Activated naive CD4-positive, alpha-beta T cell treated with anti-CD3 and anti-CD28 coated beads, Interleukin-2, amount 10 ng/mL, durations not matched to agents 7 days and 5 days (primary cell): ENCODE data around the gene CCR3.

Experiments used
- CTCF ChIA-PET: fragments of 350-600 bp; sonication (Branson Sonifier 250); formaldehyde crosslinking; loops from one replicate; lab custom pipeline; 2021; ENCODE audit warnings: antibody characterized with exemption; lab: Charles Lee
- DNase-seq: peaks from one replicate; pipeline ENCODE4 v3.0.0-alpha.2; 2020
- H3K27ac Mint-ChIP-seq: one replicate; pipeline ENCODE4 v1.8.0; 2021; ENCODE audit warnings: mild to moderate bottlenecking, moderate library complexity, mixed read lengths
- H3K27me3 Mint-ChIP-seq: one replicate; pipeline ENCODE4 v1.8.0; 2021; ENCODE audit warnings: mild to moderate bottlenecking, mixed read lengths
- H3K36me3 Mint-ChIP-seq: one replicate; pipeline ENCODE4 v1.8.0; 2021; ENCODE audit warnings: mixed read lengths
- H3K4me1 Mint-ChIP-seq: one replicate; pipeline ENCODE4 v1.8.0; 2021; ENCODE audit warnings: mixed read lengths
- H3K4me3 Mint-ChIP-seq: one replicate; pipeline ENCODE4 v1.8.0; 2021; ENCODE audit warnings: mild to moderate bottlenecking, moderate library complexity, mixed read lengths
- H3K9me3 Mint-ChIP-seq: one replicate; pipeline ENCODE4 v1.8.0; 2021; ENCODE audit warnings: mixed read lengths

The CCR3 gene

DNA sequence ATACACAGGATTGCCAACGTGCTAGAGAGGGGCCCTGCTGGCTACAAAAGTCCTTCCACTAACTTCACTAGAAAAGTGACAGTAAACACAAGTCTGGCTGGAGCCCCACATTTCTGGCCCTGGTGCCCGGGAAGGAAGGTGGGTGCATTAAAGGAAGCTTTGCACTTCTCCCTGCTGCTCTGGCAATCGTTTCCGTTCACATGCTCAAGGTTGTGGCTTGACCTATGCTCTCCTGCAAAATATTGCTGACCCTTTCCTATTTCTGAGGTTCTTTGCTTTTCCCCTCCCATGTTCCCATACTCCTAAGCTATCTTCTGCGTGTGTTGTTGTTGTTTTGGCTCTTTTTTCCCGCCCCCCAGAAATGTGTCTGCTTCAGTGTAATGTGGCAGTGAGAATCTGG is 9.1 kb upstream of the CCR3 start:
- no peaks in the 10 kb centered on the region for H3K36me3 Mint-ChIP-seq
- no peaks in the 10 kb centered on the region for H3K9me3 Mint-ChIP-seq
- no peak overlapping the region for H3K27ac Mint-ChIP-seq
- CTCF ChIA-PET, result interaction anchor here (1.5 kb wide), 1 partner anchor 145 kb away, joined by 5 read pairs; no protein-coding TSS in a partner anchor
- H3K4me3 Mint-ChIP-seq, result no peak overlapping the region
- DNase-seq, result no peak
- H3K4me1 Mint-ChIP-seq, result peaks cover 9% of the 10 kb centered on the region
- peaks cover 44% of the 10 kb centered on the region for H3K27me3 Mint-ChIP-seq

DNA sequence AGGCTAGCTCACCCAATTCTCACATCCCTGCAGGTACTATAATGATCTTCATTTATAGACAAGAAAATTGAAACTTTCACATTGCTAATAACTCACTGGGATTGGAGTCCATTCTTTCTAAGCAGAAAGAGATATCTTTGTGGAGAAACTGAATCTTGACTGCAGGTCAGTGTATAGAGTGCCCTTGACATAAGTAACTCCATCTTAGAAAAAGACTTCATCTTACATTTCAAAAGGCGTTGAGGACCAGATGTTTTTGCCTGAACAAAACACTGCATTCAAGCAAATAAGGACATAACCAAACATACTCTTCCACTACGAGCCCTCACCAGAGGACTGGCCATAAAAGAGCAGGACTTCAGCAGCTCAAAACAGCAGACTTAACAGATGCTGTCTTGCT is 6.8 kb upstream of the CCR3 start:
- no peak overlapping the region for H3K27ac Mint-ChIP-seq
- no peak for DNase-seq
- CTCF ChIA-PET, result no interaction called here
- no peaks in the 10 kb centered on the region for H3K9me3 Mint-ChIP-seq
- H3K4me1 Mint-ChIP-seq, result no peaks in the 10 kb centered on the region
- H3K4me3 Mint-ChIP-seq, result no peak overlapping the region
- H3K36me3 Mint-ChIP-seq, result no peaks in the 10 kb centered on the region
- peaks cover 51% of the 10 kb centered on the region for H3K27me3 Mint-ChIP-seq

DNA sequence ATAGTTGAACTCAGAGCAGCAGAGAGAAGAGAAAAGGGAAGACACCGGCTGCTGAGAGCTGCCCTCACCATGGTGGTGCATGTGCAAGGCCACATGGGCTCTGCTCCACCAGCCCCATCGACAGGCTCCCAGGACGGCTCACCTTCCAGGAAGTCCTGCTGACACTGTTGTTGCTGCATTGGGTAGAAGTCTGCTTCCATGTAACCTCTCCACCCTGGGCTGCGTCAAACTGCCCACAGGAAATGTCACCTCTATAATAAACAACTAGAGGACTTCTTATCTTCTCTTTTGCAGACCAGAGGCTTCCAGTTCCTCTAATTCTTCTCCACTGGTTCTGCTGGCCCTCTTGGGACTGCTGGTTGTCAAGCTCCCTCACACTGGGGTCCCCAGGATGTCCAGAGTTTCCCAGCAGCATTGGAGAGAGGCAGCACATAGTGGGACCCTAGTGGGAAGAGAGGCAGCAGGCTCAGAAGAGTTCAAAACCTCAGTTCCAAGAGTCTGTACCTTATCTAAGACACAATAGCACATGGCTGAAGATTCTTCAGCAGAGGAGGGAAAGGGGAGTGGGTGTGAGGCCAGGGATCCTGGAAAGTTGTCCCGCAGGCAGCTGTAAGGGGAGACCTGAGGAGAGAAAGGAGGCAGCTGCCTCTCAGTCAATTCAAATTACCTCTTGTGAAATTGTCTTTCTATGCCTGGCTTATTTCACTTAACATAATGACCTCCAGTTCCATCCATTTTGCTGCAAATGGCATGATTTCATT is 5.8 kb upstream of the CCR3 start:
- peaks cover 44% of the 10 kb centered on the region for H3K27me3 Mint-ChIP-seq
- no peaks in the 10 kb centered on the region for H3K9me3 Mint-ChIP-seq
- no peak overlapping the region for H3K27ac Mint-ChIP-seq
- CTCF ChIA-PET, result interaction anchor here (1.1 kb wide), 1 partner anchor 136 kb away, joined by 3 read pairs; no protein-coding TSS in a partner anchor
- no peaks in the 10 kb centered on the region for H3K4me1 Mint-ChIP-seq
- H3K4me3 Mint-ChIP-seq, result no peak overlapping the region
- no peaks in the 10 kb centered on the region for H3K36me3 Mint-ChIP-seq
- no peak for DNase-seq

DNA sequence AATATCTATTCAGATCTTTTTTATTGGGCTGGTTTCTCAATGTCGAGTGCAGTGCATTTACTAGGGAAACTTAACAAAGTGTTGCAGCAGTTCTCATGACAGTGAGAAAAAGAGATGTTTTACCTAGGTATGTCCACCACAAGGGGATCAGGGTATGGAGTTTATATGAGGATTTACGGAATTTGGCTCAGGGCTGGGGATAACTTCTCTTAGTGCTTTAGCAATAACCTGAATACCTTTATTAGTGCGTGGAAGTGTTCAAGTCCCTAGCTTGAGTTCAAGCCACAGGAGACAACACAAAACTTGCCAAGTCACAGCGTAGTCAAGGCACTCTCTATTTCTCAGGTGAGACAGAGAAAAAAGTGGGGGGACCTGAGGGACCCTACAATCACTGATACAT is 3.9 kb upstream of the CCR3 start:
- no peak overlapping the region for H3K27ac Mint-ChIP-seq
- peaks cover 42% of the 10 kb centered on the region for H3K27me3 Mint-ChIP-seq
- H3K9me3 Mint-ChIP-seq, result no peaks in the 10 kb centered on the region
- H3K36me3 Mint-ChIP-seq, result no peaks in the 10 kb centered on the region
- H3K4me1 Mint-ChIP-seq, result peaks cover 7% of the 10 kb centered on the region
- H3K4me3 Mint-ChIP-seq, result no peak overlapping the region
- CTCF ChIA-PET, result interaction anchor here (1.7 kb wide), 1 partner anchor 25 kb away, joined by 6 read pairs; no protein-coding TSS in a partner anchor
- DNase-seq, result no peak

DNA sequence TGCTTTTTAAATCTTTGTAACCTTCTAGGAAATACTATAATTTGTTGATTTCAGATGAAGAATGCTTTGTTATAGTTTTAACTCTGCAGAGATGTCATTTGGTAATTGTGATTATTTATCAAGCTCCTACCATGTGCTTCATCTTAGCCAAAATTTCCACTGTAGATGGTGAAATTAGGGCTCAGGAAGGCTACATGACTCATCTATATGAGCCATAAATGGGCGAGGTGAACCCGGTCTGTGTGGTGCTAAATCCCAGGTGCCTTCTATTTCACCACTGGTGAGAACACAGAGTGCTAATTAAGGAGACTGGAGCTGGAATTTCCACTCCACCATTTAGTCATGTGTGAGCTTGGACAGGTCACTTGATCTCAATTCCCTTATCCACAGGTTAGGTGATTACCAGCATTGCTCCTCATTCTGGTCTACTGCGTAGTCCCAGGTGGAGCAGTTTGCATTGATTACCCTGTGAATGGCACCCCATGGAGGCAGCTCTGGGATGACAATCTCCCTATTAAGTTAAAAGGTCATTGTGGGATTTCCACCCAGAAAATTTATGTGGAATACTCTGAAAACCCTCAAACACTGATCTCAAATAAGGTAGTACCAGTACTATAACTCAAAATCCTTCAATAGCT is 2.8 kb upstream of the CCR3 start:
- Mint-ChIP-seq H3K4me1 (peaks cover 7% of the 10 kb centered on the region), H3K4me3 (no peak overlapping the region), H3K36me3 (no peaks in the 10 kb centered on the region), H3K27me3 (peaks cover 38% of the 10 kb centered on the region), H3K9me3 (no peaks in the 10 kb centered on the region), H3K27ac (no peak overlapping the region)
- DNase-seq, result no peak
- CTCF ChIA-PET, result interaction anchor here (1.7 to 1.8 kb wide), 3 partner anchors 24 to 129 kb away, joined by 3 to 6 read pairs (median 5); no protein-coding TSS in a partner anchor

DNA sequence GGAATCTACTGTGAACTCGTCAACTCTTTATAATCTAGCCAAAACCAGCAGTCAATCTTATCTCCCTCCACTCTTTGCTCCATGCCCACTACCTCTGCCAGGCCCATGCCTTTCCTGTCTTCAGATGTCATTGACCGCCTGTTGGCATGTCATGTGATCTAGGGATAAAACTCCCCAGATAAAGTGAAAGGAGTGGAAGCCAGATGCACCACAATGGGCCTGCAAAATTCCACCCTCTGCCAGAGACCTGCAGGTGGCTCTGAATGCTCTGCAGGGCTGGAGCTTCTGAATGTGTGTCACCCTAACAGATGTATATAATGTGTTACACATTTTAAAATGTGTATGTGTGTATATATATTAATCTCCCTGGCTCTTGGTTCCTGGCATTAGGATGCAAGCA is 2.3 kb upstream of the CCR3 start:
- Mint-ChIP-seq H3K27ac (no peak overlapping the region), H3K9me3 (no peaks in the 10 kb centered on the region), H3K4me3 (no peak overlapping the region), H3K36me3 (no peaks in the 10 kb centered on the region), H3K4me1 (peaks cover 7% of the 10 kb centered on the region), H3K27me3 (peaks cover 35% of the 10 kb centered on the region)
- no peak for DNase-seq
- CTCF ChIA-PET, result interaction anchor here (1.7 to 1.8 kb wide), 2 partner anchors 25 to 129 kb away, joined by 3 to 5 read pairs; no protein-coding TSS in a partner anchor

DNA sequence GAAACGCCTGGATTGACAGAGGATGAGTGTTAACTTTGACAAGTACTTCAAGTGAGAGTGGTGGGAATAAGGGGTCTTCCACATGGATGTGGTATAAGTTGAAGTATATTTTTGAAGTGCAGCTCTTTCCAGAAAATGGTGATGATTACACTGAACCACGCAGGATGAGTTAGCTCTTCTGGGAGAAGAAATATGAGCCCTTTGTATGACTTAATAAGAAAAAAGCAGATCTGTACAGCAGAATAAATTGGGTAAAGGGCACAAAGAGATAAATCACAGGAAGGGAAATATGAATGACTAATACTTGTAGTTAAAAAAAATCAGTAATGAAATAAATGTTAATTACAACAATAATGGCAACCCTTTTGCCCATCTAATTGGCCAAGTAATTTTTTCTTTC is 1.3 kb downstream of the CCR3 start:
- CTCF ChIA-PET, result interaction anchor here (1.2 kb wide), 1 partner anchor 33 kb away, joined by 3 read pairs; no protein-coding TSS in a partner anchor
- no peak overlapping the region for H3K4me3 Mint-ChIP-seq
- no peak overlapping the region for H3K27ac Mint-ChIP-seq
- H3K4me1 Mint-ChIP-seq, result peaks cover 7% of the 10 kb centered on the region
- H3K27me3 Mint-ChIP-seq, result peaks cover 21% of the 10 kb centered on the region
- no peak for DNase-seq
- H3K9me3 Mint-ChIP-seq, result no peaks in the 10 kb centered on the region
- no peaks in the 10 kb centered on the region for H3K36me3 Mint-ChIP-seq

DNA sequence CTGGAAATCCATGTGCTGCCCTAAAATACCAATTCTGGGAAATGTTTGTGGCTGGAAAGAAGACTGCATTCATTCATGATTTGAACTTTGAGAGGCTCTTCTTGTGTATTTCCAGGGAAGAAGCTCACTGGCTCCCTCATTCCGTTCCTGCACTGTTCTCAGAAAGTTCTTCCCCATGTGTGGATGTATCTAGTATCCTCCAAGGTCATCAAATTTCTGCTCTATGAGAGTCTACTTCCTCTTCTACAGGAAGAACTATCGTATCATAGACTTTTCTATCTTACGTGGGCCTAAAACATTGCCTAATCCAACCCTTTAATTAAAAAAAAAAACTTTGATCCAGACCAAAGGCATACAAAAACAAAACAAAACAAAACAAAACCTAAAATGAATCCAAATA is 2.9 kb downstream of the CCR3 start:
- no peaks in the 10 kb centered on the region for H3K9me3 Mint-ChIP-seq
- no peaks in the 10 kb centered on the region for H3K36me3 Mint-ChIP-seq
- no peak overlapping the region for H3K4me3 Mint-ChIP-seq
- H3K27me3 Mint-ChIP-seq, result peaks cover 19% of the 10 kb centered on the region
- no peak for DNase-seq
- no peak overlapping the region for H3K27ac Mint-ChIP-seq
- H3K4me1 Mint-ChIP-seq, result peaks cover 7% of the 10 kb centered on the region
- CTCF ChIA-PET, result no interaction called here

DNA sequence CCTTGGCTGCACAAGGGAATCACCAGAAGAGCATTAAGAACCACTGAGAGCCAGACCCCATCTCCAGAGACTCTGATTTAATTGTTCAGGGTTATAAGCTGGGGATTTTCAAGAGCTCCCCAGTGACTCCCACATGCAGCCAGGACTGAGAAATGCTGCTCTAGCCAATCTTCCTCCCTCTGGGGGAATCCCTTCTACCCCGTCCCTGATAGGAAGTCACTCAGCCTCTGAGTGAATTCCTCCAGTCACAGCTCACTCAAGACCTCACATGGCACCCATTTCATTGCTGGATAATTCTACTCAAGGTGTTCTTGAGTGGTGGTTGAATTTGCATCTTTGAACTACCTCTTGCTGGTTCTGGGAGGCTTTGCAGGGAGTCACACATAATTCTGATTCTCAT is 10.7 kb downstream of the CCR3 start:
- H3K4me3 Mint-ChIP-seq, result no peak overlapping the region
- no peaks in the 10 kb centered on the region for H3K9me3 Mint-ChIP-seq
- DNase-seq, result no peak
- no peak overlapping the region for H3K27ac Mint-ChIP-seq
- no peaks in the 10 kb centered on the region for H3K36me3 Mint-ChIP-seq
- CTCF ChIA-PET, result no interaction called here
- H3K27me3 Mint-ChIP-seq, result peaks cover 60% of the 10 kb centered on the region
- H3K4me1 Mint-ChIP-seq, result no peaks in the 10 kb centered on the region

DNA sequence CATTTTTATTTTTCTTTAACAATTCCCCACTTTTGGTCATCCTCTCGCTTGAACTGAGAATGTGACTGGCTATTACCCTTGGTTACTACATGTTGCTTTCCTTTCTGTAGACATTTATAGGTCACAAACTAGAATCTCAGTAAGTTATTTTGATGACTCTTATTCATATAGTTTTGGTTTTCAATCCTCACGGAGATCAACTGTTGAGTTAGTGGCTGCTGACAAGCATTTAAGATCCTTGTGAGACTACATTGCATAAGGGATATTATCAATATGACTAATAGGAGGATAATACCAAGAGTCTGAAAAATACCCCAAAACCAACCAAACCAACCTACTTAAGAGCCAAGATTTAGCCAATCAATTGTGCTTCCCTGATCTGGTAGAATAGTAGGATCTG is 16.3 kb downstream of the CCR3 start:
- DNase-seq, result no peak
- Mint-ChIP-seq H3K36me3 (peaks cover 15% of the 10 kb centered on the region), H3K27me3 (peaks cover 27% of the 10 kb centered on the region), H3K9me3 (peaks cover 10% of the 10 kb centered on the region), H3K27ac (no peak overlapping the region), H3K4me3 (no peak overlapping the region), H3K4me1 (peaks cover 13% of the 10 kb centered on the region)
- CTCF ChIA-PET, result no interaction called here

DNA sequence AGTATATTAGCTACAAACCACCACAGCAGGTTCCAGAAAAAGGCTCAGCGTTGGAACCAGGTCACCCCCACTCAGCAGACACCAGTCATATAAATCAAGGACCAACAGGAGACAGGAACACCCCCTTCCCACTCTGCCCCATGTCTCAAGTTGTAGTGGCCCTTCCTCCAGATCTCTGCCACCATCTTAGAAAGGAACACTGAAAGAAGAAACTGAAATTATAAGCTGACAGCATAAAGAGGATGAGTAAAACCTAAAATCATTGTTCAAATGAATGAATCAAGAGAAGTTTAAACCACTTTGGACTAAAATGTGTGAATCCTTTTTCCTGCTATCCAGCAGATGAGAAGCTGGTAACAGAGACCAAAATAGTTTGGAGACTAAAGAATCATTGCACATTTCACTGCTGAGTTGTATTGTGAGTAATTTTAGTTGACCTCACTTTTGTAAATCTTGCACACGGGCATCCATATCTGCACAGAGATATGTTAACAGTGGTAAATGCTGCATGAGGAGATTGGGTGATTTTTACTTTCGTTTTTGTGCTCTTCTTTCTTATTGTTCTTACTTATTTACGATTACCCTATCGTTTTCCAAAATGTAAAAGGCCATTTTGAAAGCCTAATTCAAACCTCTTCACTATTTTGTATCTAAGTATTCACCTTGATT is 19.8 kb downstream of the CCR3 start:
- Mint-ChIP-seq H3K36me3 (peaks cover 15% of the 10 kb centered on the region), H3K27ac (peak overlapping the region; percentile 13), H3K4me1 (peaks cover 18% of the 10 kb centered on the region), H3K4me3 (no peak overlapping the region), H3K27me3 (peaks cover 10% of the 10 kb centered on the region), H3K9me3 (peaks cover 10% of the 10 kb centered on the region)
- no peak for DNase-seq
- CTCF ChIA-PET, result interaction anchor here (1.2 to 1.3 kb wide), 2 partner anchors 106 to 116 kb away, joined by 3 read pairs; no protein-coding TSS in a partner anchor

DNA sequence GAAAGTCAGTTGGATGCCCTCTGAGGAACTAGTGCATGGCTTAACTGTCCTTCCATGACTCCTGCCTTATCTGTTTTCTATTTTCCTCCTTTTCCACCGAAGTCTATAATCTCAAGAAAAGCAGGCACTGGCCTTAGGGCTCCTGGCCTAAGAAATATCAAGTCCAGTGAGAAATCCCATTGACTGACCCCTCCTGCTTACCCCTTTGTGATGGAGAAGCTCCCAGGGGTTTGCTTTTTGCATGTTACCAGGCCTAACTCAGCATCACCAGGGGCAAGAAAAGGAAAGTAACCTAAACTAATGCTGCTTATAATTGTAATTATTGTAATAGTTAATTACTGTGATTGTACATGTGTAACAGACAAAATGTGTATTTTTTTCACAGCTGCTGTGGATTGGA is 21.7 kb downstream of the CCR3 start:
- Mint-ChIP-seq H3K9me3 (peaks cover 12% of the 10 kb centered on the region), H3K4me3 (no peak overlapping the region), H3K27ac (no peak overlapping the region), H3K36me3 (peaks cover 15% of the 10 kb centered on the region), H3K4me1 (peaks cover 21% of the 10 kb centered on the region), H3K27me3 (peaks cover 18% of the 10 kb centered on the region)
- DNase-seq, result no peak
- CTCF ChIA-PET, result no interaction called here

DNA sequence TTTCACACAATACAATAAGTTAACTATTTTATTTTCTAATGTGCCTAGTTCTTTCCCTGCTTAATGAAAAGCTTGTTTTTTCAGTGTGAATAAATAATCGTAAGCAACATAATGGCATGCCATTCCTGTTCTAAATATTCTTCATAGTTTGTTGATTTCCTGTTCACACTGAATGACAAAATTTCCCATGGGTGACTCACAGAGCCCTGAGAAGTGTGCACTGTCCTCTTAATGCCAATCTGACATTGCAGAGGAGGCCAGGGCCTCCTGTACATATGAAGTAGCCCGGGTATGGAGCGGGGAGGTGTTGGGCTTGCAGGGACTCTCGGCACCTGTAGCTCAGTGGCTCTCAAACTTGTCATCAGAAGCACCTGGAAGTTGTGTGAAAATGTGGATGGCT is 24.3 kb downstream of the CCR3 start:
- no peak overlapping the region for H3K4me3 Mint-ChIP-seq

DNA sequence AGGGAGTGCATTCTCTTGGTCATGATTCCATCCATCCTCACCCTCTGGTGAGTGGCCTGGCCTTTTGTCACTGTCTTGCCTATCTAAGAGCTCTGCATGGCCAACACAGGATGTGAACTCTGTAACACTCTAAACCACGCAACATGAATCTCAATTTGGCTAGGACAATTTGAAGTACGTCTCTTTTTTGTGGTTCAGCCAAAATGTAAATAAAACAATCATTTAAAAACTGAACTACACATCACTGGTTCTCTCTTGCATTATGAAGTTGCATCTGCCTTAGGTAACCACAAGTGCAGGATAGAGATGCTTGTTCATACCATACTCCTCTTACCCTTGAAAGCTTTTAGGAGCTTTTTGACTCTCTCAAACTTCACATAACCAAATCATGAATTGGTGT is 27.3 kb downstream of the CCR3 start:
- CTCF ChIA-PET, result interaction anchor here (0.6 to 1.7 kb wide), 6 partner anchors 11 to 183 kb away, joined by 3 to 25 read pairs (median 4); partner anchors contain the start of gene CCR5
- no peak overlapping the region for H3K4me3 Mint-ChIP-seq
- H3K4me1 Mint-ChIP-seq, result peaks cover 28% of the 10 kb centered on the region
- DNase-seq, result no peak
- peaks cover 9% of the 10 kb centered on the region for H3K9me3 Mint-ChIP-seq
- peaks cover 7% of the 10 kb centered on the region for H3K36me3 Mint-ChIP-seq
- H3K27ac Mint-ChIP-seq, result peak overlapping the region; percentile 11
- H3K27me3 Mint-ChIP-seq, result peaks cover 36% of the 10 kb centered on the region

More for the DNA sequence above, 24.3 kb downstream of the CCR3 start:
- Mint-ChIP-seq H3K27ac (no peak overlapping the region), H3K27me3 (peaks cover 18% of the 10 kb centered on the region), H3K36me3 (peaks cover 10% of the 10 kb centered on the region), H3K9me3 (peaks cover 9% of the 10 kb centered on the region), H3K4me1 (peaks cover 36% of the 10 kb centered on the region)
- CTCF ChIA-PET, result interaction anchor here (0.8 to 2.6 kb wide), 7 partner anchors 10 to 292 kb away, joined by 3 to 13 read pairs (median 3); partner anchors contain the start of gene CCR5
- DNase-seq, result no peak
